PFSK-1 (cell line): Measurements from ENCODE around the gene ETHE1.

Experiments used
- POLR2AphosphoS5 ChIP-seq: IDR thresholded peaks from 2 replicates; pipeline ENCODE4 v1.6.1; 2012; ENCODE audit warnings: low read depth, mild to moderate bottlenecking, control low read depth, low read length, moderate library complexity
- SIN3A ChIP-seq: IDR thresholded peaks from 2 replicates; pipeline ENCODE4 v1.6.1; 2012; ENCODE audit warnings: mild to moderate bottlenecking, low read length, moderate library complexity, borderline replicate concordance; ENCODE audit not compliant: insufficient read depth
- TAF1 ChIP-seq: IDR thresholded peaks from 2 replicates; pipeline ENCODE4 v1.6.1; 2012; ENCODE audit warnings: low read length, control low read depth, borderline replicate concordance; ENCODE audit not compliant: insufficient read depth
- TF ChIP-seq, protein P1 (sequence below), 2 experiments: IDR thresholded peaks; 2 replicates each; pipeline versions ENCODE4 v1.6.1 to v1.8.0; 2011 to 2012; ENCODE audit warnings: low read depth in 2 of 2, low read length in 2 of 2, control low read depth in 1 of 2, inconsistent platforms in 1 of 2, mild to moderate bottlenecking in 1 of 2, moderate library complexity in 1 of 2; ENCODE audit not compliant: insufficient read depth in 1 of 2

DNA sequence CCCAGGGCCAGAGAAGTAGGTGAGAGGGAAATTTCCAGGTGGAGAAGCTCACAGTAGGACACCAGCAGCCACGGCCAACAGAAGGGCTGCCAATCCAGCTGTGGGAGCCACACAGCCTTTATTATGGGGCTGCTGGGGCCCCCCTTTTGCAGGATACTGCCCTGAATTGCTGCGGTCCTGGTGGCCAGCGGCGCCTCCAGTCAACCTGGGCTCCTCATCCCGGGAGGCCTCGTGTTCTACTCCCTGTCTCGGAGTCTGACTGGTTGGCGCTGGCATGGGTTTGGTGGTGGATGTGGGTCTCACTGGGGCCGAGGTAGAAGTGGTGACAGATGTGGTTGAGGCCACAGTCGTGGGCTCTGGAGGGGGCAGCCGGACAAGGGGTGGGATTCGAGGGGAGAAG, 65.7 kb downstream of the ETHE1 start:
- TF ChIP-seq TAF1 (no peak), POLR2AphosphoS5 (no peak), SIN3A (no peak)
- TF ChIP-seq, protein P1, sequence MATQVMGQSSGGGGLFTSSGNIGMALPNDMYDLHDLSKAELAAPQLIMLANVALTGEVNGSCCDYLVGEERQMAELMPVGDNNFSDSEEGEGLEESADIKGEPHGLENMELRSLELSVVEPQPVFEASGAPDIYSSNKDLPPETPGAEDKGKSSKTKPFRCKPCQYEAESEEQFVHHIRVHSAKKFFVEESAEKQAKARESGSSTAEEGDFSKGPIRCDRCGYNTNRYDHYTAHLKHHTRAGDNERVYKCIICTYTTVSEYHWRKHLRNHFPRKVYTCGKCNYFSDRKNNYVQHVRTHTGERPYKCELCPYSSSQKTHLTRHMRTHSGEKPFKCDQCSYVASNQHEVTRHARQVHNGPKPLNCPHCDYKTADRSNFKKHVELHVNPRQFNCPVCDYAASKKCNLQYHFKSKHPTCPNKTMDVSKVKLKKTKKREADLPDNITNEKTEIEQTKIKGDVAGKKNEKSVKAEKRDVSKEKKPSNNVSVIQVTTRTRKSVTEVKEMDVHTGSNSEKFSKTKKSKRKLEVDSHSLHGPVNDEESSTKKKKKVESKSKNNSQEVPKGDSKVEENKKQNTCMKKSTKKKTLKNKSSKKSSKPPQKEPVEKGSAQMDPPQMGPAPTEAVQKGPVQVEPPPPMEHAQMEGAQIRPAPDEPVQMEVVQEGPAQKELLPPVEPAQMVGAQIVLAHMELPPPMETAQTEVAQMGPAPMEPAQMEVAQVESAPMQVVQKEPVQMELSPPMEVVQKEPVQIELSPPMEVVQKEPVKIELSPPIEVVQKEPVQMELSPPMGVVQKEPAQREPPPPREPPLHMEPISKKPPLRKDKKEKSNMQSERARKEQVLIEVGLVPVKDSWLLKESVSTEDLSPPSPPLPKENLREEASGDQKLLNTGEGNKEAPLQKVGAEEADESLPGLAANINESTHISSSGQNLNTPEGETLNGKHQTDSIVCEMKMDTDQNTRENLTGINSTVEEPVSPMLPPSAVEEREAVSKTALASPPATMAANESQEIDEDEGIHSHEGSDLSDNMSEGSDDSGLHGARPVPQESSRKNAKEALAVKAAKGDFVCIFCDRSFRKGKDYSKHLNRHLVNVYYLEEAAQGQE (IDR thresholded peaks at IDR 0.05; ENCODE audit: insufficient read depth in 1 of 2, low read depth in 2 of 2, low read length in 2 of 2): no peak
